ENCODE data around the gene SPO11.
A peak's percentile ranks its signal among the peaks of the same experiment; 100 is the strongest.

SPO11 gene

GRCh38 chr20:57379263-57379647 is 49.7 kb downstream of the SPO11 start:
- DNase-seq, result no peak

DNA sequence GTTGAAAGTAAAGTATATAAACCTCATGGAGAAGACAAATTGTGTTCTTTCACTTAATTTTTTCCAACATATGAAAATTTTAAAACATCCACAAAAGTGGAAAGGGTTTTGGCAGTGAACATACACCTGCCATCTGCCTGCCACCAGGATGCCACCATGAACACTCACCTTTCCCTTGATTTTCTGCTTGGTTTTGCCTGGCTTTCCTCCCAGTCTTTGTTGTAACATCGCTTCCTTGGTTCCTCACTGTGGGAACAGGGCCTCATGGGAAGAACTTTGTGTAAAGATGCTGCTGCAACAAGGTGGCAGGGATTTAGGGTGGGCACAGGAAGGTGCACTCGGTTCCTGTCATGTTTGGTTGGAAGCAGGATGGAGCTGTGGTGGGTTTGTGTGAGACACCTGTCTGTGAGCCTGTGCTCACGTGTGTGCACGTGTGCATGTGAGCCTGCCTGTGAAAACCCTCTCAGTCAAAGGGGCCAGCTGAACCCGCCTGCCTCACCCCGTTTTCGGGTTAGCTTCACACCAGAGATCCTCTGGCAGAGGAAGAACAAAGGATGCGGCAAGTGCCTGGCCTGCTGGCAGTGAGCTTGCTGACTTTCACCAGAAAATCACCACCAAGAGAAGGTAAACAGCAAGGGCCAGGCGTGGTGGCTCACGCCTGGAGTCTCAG is 50.6 kb downstream of the SPO11 start:
- DNase-seq, result no peak

- DNase-seq, result peak; percentile 88
Observed at GRCh38 chr20:57381596-57382503, 52.2 kb downstream of the SPO11 start.

DNA sequence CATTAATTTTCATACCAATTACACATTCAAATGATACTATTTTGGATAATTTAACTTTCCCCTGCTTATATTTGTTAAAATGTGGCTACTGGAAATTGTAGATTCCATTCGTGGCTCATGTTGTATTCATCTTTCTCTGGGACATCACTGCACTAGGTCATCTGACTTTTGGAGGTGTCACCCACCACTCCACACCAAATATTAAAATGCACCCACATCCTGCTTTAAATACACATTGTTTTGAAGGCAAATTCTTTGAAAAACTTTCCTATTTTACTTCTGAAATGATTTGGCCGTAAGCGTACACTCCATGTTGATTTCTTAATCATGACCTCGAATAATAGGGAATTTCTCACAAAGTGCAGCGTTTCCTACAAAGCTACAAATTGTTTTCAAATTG is 52.9 kb downstream of the SPO11 start:
- no peak for DNase-seq

DNA sequence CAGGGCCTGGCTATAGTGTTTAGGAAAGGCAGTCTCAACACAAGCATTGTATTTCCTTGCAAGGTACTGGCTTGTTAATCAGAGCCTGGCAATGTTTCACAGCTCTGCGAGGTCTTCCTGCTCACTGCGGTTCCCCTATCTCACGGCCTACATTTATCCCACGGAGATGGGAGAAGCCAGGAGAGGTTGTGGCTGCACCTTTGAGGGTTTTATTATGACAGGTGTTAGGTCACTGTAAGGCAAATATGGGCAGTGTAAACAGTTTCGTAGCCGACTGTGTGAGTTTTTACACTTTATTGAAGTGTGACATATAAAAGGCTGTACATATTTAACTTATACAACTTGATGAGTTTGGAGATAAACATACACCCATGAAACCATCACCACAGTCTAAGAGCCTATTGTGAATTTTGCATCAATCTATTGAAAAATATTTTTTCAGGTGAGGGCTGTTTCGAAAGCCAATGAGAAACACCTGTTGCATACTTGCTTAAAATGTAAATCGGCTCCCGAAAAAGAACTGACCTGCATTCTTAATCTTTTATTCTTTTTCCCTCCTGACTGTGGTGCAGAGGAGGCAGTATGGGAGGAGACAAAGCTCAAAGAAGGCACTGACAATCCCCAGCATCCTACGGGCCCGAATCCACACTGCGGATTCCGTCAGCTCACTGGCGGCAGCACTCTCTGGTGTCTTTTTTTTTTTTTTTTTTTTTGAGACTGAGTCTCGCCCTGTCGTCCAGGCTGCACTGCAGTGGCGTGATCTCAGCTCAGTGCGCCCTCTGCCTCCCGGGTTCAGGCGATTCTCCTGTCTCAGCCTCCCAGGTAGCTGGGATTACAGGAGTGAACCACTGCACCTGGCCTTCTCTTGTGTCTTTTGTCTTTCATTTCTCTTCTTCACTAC is 54.1 kb downstream of the SPO11 start:
- DNase-seq, result no peak

DNA sequence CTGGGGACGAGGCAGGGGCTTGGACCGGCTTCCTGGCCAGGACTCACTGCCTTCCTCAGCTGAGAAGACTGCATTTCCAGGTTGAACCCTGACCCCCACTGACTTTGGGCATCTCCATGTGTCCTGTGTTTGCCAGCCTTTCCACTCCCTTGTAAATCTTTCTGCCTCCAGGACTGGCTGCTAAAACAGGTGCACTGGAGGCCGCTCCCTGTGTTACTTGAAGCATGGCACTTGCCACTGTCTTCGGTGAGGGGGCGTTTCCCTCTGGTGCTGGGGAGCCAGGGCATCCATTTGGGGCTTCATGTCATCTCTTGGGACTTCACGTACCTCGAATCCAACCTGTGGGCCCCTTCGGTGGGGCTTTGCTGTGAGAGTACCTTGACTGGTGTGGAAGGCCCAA is 54.9 kb downstream of the SPO11 start:
- DNase-seq, result no peak

GRCh38 chr20:57384953-57385761 is 55.6 kb downstream of the SPO11 start:
- DNase-seq, result no peak

GRCh38 chr20:57385940-57386339 is 56.3 kb downstream of the SPO11 start:
- no peak for DNase-seq

- DNase-seq, result no peak
Observed at GRCh38 chr20:57386762-57387161, 57.2 kb downstream of the SPO11 start.

DNA sequence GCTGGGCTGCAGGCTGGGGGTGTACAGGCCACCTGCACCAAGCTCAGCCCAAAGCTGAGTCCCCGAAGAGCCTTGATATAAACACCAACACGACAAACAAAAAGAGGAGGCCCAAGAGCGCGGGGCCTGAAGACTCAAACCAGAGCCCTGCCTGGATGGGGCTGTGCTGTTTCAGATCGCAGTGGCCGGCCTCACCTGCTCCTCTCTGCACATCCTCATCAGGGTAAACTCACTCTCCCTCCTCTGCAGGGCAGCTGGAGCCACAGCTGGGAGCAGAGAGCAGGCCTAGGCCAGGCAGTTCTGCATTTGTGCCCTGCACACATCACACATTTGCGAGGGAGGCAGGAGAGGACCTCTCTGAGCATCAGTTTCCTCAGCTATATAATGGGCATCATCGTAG is 57.9 kb downstream of the SPO11 start:
- no peak for DNase-seq

GRCh38 chr20:57387945-57388371 is 58.4 kb downstream of the SPO11 start:
- no peak for DNase-seq

DNA sequence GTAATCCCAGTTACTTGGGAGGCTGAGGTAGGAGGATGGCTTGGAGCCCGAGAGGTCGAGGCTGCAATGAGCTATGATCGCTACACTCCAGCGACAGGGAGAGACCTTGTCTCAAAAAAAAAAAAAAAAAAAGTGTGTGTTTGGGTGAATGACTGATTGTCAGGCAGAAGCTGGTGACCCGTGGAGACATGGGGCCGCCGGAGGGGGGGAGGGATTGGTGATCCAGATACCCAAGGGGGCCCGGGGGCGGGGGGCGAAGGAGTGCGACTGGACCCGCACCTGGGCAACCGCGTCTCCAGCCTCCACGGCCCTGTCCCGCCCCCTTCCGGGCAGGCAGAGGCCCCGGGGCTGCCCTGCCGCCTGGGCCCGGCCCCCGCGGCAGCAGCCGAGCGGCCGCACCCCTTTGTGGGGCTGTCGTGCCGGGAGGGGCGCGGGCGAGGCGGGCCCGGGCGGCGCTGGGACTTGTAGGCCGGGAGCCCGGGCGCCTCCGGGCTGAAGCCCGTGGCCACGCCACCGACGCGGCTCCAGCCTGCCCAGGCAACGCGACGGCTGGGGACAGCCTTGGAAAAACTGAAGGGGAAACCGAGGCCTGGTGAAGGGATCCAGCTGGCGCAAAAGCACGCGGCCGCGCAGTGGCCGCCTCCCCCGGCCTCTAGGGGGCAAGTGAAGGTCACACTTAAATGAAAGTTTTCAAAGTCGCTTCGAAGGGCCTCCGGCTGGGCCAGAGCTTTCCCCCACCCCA is 59.5 kb downstream of the SPO11 start:
- DNase-seq, result peak; percentile 64

DNA sequence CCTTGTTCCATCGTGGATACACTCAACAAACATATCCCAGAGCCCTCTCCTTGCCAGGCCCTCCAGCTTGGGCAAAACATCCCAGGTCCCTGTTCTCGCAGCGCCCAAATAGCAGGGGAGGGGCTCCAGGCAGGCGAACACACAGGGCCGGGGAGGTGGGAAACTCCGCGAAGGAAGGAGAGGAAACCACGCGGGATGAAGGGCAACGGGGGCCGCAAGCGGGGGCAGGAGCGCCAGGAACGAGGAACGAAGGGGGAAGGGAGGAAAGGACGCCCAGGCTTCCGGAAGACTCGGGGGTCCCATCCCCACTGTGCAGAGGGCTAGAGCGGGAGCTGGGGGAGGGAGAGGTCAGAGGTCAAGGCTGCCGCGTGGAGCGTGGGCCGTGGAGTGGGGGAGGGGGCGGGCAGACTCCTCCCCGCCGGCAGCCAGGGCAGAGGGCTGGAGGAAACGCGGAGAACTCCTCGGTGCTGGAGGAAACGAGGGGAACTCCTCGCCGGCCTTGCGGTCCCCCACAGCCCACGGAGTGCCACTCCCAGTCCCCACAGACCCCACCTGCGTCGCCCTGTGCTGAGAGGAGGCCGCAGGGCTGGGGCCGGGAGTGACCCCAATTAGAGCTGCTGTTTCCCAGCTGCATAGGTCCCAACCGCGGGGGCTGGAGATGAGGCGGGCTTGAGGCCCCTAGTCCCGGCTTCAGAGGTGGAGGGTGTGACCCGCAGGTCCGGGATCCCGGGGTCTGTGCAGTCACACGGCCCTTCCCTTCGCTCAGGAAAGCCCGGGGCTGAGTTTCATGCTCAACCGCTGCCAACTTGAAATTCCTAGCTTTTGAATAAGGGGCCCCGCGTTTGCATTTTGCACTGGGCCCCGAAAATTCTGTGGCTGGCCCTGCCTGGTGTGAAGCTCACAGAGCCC is 60.3 kb downstream of the SPO11 start:
- DNase-seq, result peak; percentile 61

DNA sequence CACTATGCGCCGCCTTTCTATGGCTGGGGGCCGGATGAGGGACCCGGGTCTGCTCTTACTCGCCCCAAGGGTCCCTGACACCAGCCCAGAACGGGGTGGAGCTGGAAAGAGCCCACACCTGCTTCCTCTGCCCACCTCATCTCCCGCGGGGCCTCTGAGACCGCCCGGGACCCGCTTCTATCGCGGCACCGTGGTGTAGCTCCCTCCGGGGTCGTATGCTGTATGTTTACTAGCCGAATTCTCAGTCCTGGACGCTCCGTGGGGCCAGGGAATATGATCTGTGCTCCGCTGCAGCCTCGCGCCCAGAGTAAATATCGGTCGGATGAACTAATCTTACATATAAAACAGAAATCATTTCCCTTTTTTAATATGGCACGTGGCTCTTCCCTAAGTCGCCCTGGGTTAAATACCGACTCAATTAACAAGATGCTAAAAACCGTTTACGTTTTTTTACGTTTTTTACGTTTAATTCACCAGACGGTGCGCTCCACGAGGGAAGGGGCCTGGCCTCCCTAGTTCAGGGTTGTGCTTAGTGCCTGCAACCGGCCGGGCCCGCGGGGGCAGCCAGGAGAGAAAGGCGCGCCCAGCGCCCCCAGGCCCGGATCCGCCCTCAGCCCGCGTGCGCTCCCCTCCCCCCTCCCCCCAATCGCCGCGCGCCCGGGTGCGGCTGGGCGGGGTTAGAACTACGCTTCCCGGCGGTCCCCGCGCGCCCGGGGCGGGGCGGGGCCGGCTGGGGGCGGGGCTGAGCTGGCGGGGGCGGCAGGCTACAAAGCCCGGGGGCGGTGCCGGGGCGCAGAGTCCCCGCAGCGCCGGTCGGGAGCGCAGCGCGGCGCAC is 61.2 kb downstream of the SPO11 start, which contains the start of gene RBM38:
RBM38 (plus strand) TSS at position 793 of the 835 bp plus-strand sequence. CDS start 186 bp downstream, outside the sequence.
- peak; percentile 77 for DNase-seq

DNA sequence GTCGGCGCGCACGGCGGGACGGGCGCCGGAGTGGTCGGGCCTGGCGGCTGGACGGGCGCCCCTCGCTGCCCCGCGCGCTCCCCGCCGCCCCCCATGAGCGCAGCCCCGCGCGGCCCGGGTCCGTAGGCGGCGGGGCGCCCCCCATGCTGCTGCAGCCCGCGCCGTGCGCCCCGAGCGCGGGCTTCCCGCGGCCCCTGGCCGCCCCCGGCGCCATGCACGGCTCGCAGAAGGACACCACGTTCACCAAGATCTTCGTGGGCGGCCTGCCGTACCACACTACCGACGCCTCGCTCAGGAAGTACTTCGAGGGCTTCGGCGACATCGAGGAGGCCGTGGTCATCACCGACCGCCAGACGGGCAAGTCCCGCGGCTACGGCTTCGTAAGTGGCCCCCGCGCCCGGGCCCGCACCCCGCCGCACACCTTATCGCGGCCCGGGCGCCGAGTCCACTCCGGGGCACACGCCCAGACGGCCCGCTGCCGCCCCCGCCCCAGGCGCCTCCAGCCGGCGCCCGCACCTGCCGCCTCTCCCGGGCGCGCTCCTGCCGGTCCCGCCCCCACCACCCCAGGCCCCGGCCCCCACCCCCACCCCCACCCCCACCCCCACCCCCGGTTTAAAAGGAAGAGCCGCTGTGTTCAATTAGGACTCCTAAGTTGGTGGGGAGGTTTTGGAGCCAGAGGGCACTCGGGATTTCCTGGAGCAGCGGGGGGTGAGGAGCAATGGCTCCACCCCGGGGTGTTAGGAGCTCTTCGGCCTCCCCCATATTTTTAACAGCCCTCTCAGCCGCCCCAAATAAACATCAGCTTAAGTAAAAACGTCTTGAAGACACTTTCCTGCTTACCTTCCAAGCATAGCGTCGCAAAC is 62.1 kb downstream of the SPO11 start:
- peak; percentile 35 for DNase-seq

DNA sequence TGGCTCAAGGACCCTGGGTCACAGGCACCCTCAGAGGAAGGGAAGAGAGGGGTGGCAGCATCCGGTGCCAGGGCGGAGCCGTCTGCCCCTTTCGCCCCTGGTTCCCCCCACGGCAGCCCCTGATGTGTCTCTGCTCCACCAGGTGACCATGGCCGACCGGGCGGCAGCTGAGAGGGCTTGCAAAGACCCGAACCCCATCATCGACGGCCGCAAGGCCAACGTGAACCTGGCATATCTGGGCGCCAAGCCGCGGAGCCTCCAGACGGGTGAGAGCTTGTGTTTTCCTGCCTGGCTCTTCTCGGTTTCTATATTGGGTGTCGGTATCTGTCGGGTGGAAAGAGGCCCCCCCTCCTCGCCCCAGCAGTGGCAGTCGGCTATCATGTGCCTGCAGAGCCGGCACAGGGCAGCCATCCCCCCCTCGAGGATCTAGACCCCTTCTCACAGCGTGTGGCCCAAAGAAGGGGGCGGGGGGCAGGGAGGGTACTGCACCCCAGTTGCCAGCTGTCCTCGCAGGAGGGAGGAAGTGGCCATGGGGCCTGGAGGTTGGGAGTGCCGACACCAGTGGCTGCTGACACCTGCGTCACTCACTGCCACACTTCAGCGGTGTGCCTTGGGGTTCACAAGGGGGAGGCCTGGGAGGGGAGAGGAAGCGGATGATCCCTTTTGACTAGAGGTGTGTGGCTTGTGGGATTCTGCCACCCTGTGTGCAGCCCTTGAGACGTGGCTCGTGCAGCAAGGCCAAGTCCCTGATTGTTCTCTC is 63.1 kb downstream of the SPO11 start:
- peak; percentile 66 for DNase-seq
